Measurements from ENCODE around the gene TEX36. TPM values are rescaled to one million over a fixed set of nuclear protein-coding genes. Genes with fewer than 3 reads are reported as not detected.

TEX36 gene
- total RNA-seq, 1 experiment from 2014 or later, result not detected

Other genes with a start within 250 kb of the TEX36 start
- gene EDRF1, start 36.5 kb upstream of the TEX36 start, total RNA-seq (2014; rRNA removed), result 17.2 and 22.2 TPM in 2 replicates
- not detected in 2 replicates for gene MMP21, start 92.7 kb upstream of the TEX36 start, total RNA-seq (2014; rRNA removed)
- gene UROS, start 140.1 kb upstream of the TEX36 start, total RNA-seq (2014; rRNA removed), result 93.6 and 106 TPM in 2 replicates
- gene BCCIP, start 140.4 kb upstream of the TEX36 start, total RNA-seq (2014; rRNA removed), result 66.9 and 68.1 TPM in 2 replicates
- 37.4 and 38.7 TPM in 2 replicates for gene DHX32, start 198.1 kb upstream of the TEX36 start, total RNA-seq (2014; rRNA removed)
- gene FANK1, start 213.4 kb upstream of the TEX36 start, total RNA-seq (2014; rRNA removed), result 2.2 and 2.3 TPM in 2 replicates

Data from LHCN-M2 (cell line).